Measurements from ENCODE around the gene KCND1.
A peak's percentile ranks its signal among the peaks of the same experiment; 100 is the strongest.

KCND1 gene

DNA sequence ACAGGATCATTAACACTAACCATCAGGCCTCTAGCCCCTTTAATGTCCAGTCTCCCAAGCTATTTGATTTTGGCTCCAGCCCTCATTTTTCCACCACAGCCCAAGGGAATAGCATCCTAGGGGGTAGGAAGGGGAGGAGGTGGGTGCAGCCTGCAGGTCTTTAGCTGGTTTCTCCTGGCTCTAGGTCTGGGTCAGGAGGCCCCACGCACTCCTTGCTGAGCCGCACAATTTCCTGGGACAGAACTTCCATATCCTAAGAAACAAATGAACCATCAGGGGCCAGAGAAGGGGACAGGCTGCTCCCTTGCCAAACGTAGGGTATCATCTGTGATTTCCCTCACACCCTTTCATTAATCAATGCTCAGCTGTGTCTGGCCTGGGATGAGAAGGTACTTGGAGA, 2.4 kb upstream of the KCND1 start:
- no peak for DNase-seq

DNA sequence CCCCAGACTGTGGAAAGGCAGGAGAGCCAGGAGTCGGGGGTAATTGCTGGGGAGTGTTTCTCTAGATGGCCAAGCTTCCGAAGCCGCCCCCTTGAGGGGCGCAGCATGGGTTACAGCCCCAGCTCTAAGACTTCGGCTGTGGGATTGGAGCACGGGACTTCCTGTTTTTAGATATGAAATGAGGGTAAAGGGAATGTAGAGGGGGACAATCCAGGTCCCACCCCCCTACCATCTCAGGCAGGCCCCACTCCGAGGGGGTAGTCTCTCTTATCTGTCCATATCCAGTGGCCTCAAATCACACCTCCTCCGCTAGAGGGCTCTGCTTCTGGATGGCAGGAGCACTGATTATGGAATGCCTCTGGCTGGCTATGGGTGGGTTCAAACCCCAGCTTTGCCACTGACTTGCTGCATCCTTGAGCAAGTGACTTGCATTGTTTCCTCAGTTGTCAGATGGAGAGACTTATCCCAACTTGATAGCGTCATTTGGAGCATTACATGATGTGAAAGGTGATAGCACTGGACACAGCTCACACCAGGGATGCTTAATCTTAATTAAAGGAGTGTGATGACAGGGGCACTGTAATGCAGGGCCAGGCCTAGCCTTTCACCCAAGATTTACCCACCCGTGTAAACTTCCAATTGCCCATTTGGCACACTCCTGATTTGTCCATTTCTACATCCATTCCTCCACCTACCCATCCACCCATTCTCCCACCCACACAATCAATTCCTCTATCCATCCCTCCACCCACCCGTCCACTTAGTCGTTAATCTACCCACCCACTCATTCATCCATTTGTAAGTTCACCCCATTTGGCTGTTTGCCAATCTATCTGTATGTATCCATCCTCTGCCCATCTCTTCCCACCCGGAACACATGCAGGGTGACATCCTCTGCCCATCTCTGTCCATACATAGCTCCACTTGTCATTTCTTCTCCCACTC, 848 bp upstream of the KCND1 start:
- DNase-seq: no peak

DNA sequence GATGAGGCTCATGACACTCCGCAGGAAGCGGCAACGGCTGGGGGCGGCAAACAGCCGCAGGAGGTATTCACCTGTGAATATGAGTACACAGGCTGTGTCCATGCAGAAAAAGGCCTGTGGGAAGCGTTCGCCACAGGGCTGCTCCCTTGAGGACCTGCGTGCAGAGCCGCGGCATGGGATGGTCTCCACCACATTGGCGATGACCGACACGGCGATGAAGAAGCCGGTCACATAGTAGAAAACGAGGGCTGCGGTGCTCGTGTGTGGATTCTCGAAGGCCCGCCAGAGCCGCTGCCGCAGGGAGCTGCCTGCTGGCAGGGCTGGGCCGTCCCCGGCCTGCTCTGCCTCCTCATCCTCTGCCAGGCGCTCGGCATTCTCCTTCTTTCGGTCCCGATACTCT, 2.2 kb downstream of the KCND1 start:
- no peak for DNase-seq

DNA sequence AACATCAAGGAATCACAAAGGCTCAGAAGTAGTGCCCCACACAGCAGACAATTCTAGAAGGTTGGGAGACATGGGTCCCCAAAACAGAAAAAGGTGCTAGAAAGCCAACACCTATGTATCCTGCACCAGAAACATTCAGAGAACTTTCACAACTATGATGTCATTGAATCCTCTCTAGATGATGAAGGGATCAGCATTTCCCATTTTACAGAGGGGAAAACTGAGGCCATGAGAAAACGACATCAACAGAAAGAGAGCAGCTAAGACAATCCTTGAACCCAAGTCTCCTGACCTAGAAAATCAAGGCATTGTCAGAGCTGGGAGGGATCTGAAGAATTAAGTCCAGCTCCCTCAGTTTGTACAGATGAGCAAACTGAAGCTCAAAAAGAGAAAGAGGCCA, 3.3 kb downstream of the KCND1 start:
- DNase-seq: no peak

DNA sequence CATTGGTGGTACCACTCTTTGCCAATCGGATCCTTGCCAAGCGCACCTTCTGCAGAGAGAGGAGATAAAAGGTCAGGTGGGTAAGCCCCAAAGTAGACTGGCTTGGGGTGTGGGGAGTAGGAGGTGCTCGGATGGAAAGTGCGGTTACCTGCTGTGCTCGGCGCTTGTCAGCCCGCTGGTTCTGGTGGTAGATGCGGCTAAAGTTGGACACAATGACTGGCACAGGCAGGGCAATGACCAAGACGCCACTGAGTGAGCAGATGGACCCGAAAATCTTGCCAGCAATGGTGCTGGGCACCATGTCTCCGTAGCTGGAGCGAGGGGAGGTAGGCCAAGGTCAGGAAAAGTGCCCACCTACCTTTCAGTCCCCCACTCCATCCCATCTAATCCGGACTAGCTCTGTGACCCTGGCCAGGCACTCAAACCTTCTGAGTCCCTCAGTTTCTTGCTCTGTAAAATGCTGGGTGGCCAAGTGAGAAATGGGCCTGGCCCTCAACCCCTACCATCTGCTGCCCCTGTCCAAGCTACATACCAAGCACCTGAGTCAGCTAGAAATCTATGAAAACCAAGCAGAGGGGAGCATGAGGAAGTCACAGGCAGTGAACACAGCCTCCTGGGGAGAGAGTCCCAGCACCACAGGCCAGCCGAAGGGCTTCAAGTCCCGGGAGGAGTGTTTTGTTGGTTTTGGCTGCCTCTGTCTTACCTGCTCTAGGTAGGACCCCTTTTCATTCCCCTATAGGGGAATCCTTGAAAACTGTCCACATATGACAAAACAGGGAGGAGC, 4.7 kb downstream of the KCND1 start:
- no peak for DNase-seq

GRCh38 chrX:48965959-48966358, 5.7 kb downstream of the KCND1 start:
- DNase-seq: no peak

DNA sequence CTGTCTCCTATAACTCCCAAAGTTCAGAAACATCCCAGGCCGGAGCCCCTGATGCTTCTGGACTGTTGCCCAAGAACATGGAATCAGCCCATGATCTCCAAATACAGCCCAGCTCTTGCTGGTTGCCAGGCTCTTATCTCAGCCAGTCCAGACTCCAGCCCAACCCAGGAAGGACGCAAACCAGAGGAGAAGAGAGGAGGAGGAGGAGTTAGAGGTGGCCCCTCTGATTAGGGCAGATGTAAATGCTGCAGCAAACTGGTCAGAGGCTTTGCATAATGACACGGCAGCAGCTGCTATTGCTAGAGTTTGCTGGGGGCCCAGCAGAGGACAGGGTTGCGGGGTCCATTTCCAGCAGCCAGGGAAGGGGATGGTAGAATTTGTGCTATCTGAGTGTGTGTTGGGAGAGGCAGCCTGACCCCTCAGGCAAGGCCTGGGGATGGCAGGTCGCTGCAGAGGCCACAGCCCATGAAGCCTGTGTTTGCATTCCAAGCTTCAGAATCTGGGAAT, 10.0 kb downstream of the KCND1 start:
- no peak for DNase-seq

GRCh38 chrX:48960291-48960690, 11.4 kb downstream of the KCND1 start:
- no peak for DNase-seq

DNA sequence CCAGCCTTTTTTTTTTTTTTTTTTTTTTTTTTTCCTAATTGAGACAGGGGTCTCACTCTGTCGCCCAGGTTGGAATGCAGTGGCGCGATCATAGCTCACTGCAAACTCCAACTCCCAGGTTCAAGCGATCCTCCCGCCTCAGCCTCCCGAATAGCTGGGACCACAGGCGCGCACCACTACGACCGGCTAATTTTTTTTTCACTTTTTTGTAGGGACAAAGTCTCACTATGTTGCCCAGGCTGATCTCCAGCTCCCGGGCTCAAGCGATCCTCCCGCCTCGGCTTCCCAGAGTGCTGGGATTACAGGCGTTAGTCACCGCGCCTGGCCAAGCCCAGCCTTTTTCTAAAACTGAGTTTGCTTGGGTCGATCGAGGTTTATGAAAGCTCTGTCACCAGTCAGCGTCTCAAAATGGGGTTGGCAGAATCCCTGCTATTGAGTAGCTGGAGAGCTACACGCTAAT, 13.0 kb downstream of the KCND1 start:
- no peak for DNase-seq

DNA sequence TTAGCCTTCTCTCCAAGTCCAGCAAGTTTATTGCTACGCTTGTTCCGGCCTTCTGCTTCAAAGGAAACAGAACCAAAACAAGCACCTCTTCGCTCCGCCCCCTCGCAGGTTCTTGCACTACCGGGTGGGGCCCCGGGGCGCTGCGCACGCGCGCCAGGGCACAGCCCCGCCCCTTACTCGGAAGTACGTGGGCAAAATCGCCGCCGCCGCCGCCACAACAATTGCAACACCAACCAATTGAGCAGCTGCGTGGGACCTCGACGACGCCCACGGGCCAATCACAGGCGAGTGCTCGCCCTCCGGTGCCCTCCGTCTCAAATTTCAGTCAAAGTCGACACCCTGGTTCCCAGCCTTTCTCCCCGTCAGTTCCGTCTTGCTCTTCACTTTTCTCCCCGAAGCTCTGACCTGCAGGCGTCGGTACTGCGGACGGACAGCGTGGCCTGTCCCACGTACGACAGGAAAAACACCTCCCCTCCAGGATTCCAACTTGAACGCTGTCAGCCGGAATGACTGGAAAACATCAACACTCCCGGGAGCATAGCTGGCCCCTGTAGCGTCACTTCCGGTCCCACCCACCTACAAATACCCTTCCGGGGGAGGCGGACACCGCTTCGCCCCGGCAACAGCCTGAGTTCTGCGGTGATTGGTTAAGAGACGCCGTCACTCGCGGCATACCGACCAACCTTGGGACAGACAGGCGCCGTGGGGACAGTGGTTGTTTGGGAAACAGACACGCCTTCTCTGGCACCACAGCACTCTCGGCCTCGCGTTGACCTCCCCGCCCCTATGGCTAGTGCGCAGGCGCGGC, 13.6 kb downstream of the KCND1 start:
- peak; percentile 88 for DNase-seq

- DNase-seq: peak; percentile 35
Measured at GRCh38 chrX:48957477-48957826, 14.2 kb downstream of the KCND1 start, which contains the start of gene OTUD5. TSS of gene OTUD5 (minus strand) at chrX:48957607. CDS start at chrX:48957570, 37 bp downstream.

DNA sequence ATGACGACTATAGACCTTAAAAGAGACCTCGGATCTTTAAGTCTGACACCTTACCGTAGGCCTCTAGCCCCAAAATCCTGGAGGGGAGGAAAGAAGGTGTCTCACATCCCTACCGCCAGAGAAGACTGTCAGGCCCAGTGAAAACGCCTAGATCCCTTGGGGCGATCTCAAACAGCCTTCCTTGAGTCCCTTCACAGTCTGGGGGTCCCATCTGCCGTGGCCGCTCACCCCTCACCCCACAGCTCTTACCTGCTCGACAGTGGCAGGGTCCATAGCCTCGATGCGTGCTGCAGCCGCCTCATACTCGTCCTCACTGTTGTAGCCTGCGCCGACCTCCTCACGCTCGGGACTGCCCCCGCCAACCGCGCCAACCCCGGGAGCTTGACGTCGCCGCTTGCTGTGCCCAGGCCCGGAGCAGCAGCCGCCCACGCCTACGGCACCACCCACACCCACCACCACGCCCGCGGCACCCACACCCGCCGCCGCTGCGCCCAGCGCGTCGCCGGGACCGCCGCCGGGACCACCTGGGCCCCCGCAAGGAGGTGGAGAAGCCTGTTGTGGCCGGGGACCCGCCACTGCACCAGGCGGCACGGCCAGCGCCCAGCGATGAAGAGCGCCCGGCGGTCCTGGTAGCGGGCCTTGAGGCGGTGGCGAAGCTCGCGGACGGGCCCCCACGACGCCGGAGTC, 14.8 kb downstream of the KCND1 start:
- DNase-seq: no peak

DNA sequence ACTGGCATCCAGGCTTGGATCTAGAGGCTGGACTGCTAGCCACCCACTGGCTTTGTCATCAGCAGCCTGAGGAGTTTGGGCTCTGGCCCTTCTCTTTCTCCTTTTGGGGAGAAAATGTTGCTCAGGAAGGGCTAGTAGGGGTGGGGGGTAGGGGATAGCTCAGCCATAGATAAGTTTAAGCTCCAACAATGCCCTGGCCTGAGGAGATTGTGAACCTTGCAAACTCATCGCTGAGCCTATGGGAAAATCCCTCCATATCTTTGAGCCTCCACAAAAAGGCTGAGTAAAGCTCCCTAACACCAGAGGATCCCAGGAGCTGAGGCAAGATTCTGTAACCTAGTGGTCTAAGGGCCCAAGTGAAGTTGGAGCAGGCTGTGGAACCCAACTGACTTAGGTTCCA, 23.1 kb downstream of the KCND1 start:
- DNase-seq: no peak

DNA sequence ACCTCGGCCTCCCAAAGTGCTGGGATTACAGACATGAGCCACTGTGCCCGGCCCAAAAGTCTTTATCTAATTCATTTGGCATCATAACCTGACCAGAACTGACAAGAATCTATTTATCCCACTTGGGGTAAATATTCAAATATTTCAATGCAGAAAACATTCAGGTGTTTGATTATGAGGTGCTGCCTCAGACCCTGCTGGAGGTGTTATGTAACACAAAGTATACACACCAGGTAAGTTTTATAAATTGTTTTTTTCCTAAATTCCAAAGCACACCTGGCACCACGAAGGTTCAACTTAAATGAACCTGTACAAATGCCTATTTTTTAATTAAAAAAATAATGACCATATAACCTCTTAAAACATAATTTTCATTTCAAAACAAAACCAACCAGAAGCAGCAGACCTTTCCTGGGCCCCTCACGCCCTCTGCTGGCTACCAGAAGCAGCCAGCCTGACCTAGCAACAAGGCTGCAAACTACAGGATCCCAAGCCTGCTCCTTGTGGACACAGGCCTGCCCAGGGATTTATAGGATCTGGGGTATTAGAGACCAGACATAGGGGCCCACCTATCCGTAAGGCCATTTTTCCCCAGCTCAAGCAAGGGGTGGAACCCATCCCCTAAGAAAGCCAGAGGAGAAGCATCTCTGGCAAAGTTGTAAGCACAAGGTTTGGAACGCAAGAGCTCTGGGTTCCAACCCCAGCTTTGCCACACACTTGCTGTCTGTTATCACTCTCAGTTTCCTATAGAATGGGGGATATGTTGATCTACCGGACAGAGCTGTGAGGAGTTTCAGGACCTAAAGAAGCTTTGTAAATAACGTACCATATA, 25.9 kb downstream of the KCND1 start:
- no peak for DNase-seq

- DNase-seq: no peak
Measured at GRCh38 chrX:48942895-48943294, 28.7 kb downstream of the KCND1 start.

- DNase-seq: no peak
Measured at GRCh38 chrX:48940404-48940955, 31.2 kb downstream of the KCND1 start.

DNA sequence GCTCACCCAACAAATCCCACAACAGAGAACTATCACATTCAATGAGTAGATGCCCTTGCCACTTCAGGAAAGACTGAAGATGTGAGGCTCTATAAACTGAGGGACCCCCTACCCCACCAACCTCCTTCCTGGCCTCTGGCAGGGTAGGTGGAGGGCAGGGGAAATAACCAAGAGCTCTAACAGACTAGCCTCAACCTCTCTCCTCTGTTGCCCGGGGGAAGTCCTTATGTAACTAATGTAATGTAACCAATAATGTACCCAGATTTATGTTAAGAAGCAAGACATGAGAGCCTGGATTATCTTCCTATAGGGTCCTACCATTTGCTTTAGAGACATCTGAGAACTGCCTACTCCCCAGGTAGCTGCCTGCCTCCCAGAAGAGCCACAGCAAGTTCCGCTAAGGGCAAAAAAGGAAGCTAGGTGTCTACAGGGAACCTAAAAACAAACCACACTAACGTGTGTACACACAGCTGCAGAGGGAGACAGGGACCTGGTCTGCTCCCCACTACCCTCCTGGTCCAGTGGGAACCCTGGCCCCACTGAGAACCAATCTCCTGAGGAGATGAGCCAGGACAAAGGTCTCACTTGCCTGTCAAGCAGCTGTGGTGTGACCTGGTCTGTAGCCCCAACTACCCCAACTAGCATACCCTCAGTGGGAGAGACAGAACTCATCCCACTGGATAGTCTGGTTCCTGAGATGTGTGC, 32.0 kb downstream of the KCND1 start:
- DNase-seq: no peak

DNA sequence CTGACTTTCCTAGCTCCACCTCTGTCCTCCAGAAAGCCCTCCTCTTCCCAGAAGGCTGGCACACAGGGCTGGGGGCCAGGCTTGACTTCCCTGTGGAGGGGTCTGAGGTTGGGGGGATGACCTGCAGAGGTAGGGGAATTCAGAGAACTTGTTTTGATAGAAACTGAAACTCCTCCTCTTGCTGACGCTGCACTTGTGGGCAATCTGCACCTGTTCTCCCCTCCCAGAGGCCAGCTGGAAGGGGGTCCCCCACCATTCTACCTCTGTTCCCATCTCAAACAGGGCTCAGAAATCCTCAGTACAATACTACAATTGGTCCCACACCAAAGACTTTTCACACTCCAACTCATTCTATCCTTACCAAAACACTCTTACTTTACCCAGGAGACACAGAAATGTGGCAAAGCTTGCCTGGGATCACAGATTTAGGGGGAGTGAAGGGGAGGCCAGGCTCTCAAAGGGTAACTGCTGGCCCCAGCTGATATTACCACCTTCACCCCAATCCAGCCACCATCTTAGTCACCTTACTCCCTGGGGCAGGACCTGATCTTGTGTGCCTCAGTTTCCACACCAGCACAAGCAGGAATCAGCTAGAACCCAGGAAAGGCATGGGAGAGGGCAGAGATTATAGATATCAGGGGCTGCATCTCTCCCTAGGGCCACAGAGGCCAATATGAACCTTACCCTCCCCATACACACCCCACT, 32.8 kb downstream of the KCND1 start:
- DNase-seq: no peak

- no peak for DNase-seq
Measured at GRCh38 chrX:48937054-48937907, 34.4 kb downstream of the KCND1 start.
